ENCODE data around the gene IFT22.
"Not testable (repeated sequence)": the region's sequence is repeated elsewhere in the genome, so short reads cannot be mapped to it uniquely, and the experiment has no call there.

IFT22 gene

GRCh38 chr7:101288439-101288838 lies 33.2 kb downstream of the IFT22 start:
- in situ Hi-C loops (cut with MboI; ENCODE audit: low pct_unique_long_range_greater_than_20kb, low sequenced_read_pairs, unreplicated experiment), result no loop called here
- no peak for TF ChIP-seq CTCF (IDR thresholded peaks at IDR 0.05; ENCODE audit: extremely low read depth, insufficient read depth, missing control alignments)
- DNase-seq (ENCODE audit: low spot score), result no peak

- no peak for DNase-seq (ENCODE audit: low spot score)
- in situ Hi-C loops (cut with MboI; ENCODE audit: low pct_unique_long_range_greater_than_20kb, low sequenced_read_pairs, unreplicated experiment), result no loop called here
- no peak for TF ChIP-seq CTCF (IDR thresholded peaks at IDR 0.05; ENCODE audit: extremely low read depth, insufficient read depth, missing control alignments)
Measured at GRCh38 chr7:101287032-101287431, 34.6 kb downstream of the IFT22 start.

GRCh38 chr7:101285880-101286279 lies 35.7 kb downstream of the IFT22 start:
- DNase-seq (ENCODE audit: low spot score), result not testable (repeated sequence)

GRCh38 chr7:101285171-101285570 lies 36.4 kb downstream of the IFT22 start:
- in situ Hi-C loops (cut with MboI; ENCODE audit: low pct_unique_long_range_greater_than_20kb, low sequenced_read_pairs, unreplicated experiment), result no loop called here
- no peak for TF ChIP-seq CTCF (IDR thresholded peaks at IDR 0.05; ENCODE audit: extremely low read depth, insufficient read depth, missing control alignments)
- no peak for DNase-seq (ENCODE audit: low spot score)

More at GRCh38 chr7:101285880-101286279, 35.7 kb downstream of the IFT22 start:
- in situ Hi-C loops (cut with MboI; ENCODE audit: low pct_unique_long_range_greater_than_20kb, low sequenced_read_pairs, unreplicated experiment), result not testable (repeated sequence)

- in situ Hi-C loops (cut with MboI; ENCODE audit: low pct_unique_long_range_greater_than_20kb, low sequenced_read_pairs, unreplicated experiment), result not testable (repeated sequence)
Measured at GRCh38 chr7:101280912-101281311, 40.7 kb downstream of the IFT22 start.

GRCh38 chr7:101278461-101279292 lies 42.9 kb downstream of the IFT22 start:
- no peak for TF ChIP-seq CTCF (IDR thresholded peaks at IDR 0.05; ENCODE audit: extremely low read depth, insufficient read depth, missing control alignments)
- in situ Hi-C loops (cut with MboI; ENCODE audit: low pct_unique_long_range_greater_than_20kb, low sequenced_read_pairs, unreplicated experiment), result no loop called here
- DNase-seq (ENCODE audit: low spot score), result no peak

More at GRCh38 chr7:101280912-101281311, 40.7 kb downstream of the IFT22 start:
- DNase-seq (ENCODE audit: low spot score), result not testable (repeated sequence)

GRCh38 chr7:101277155-101277554 lies 44.5 kb downstream of the IFT22 start:
- no peak for DNase-seq (ENCODE audit: low spot score)
- no peak for TF ChIP-seq CTCF (IDR thresholded peaks at IDR 0.05; ENCODE audit: extremely low read depth, insufficient read depth, missing control alignments)
- in situ Hi-C loops (cut with MboI; ENCODE audit: low pct_unique_long_range_greater_than_20kb, low sequenced_read_pairs, unreplicated experiment), result no loop called here

Data from GM13977 (cell line).